ENCODE measurements around the gene PPIF.

Gene PPIF

DNA sequence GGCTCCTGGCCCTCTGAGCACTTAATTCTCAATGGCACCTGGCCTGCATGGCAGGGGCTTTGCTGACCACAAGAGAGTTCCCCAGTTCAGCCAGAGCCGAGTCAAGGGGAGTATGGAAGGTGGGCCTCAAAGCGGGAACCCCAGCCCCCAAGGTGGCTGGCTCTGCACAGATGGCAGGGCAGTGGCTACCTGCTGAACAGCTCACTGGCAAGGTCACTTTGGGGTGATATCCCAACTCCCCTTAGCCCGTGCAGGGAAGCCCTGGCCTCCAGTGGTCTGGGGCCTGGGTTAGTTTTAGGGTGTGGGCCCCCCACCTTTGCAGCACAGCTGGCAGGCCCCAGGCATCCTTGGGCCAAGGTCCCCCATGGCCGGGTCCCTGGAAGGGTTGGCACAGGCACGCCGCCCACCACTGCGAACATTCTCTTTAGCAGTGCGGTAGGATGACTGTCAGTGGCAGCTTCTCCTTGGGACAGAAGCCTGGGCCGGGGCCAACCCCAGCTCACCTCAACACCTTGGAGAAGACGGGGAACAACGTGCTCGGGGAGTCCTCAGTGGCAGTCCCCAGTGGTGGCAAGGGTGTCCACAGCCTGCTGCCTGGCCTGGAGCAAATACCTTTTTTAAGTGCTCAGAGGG lies 36.8 kb downstream of the PPIF start:
- TF ChIP-seq EP300 (IDR thresholded peaks at IDR 0.05; ENCODE audit: borderline replicate concordance): no peak
- TF ChIP-seq, protein P1, sequence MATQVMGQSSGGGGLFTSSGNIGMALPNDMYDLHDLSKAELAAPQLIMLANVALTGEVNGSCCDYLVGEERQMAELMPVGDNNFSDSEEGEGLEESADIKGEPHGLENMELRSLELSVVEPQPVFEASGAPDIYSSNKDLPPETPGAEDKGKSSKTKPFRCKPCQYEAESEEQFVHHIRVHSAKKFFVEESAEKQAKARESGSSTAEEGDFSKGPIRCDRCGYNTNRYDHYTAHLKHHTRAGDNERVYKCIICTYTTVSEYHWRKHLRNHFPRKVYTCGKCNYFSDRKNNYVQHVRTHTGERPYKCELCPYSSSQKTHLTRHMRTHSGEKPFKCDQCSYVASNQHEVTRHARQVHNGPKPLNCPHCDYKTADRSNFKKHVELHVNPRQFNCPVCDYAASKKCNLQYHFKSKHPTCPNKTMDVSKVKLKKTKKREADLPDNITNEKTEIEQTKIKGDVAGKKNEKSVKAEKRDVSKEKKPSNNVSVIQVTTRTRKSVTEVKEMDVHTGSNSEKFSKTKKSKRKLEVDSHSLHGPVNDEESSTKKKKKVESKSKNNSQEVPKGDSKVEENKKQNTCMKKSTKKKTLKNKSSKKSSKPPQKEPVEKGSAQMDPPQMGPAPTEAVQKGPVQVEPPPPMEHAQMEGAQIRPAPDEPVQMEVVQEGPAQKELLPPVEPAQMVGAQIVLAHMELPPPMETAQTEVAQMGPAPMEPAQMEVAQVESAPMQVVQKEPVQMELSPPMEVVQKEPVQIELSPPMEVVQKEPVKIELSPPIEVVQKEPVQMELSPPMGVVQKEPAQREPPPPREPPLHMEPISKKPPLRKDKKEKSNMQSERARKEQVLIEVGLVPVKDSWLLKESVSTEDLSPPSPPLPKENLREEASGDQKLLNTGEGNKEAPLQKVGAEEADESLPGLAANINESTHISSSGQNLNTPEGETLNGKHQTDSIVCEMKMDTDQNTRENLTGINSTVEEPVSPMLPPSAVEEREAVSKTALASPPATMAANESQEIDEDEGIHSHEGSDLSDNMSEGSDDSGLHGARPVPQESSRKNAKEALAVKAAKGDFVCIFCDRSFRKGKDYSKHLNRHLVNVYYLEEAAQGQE (IDR thresholded peaks at IDR 0.05; ENCODE audit: low read depth): no peak
- no peak for TF ChIP-seq CREB1 (IDR thresholded peaks at IDR 0.05; ENCODE audit: low read depth)
- TF ChIP-seq, protein P2, sequence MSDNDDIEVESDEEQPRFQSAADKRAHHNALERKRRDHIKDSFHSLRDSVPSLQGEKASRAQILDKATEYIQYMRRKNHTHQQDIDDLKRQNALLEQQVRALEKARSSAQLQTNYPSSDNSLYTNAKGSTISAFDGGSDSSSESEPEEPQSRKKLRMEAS (IDR thresholded peaks at IDR 0.05): no peak
- no peak for TF ChIP-seq FOXM1 (IDR thresholded peaks at IDR 0.05; ENCODE audit: borderline replicate concordance, low read depth)
- TF ChIP-seq RAD21 (IDR thresholded peaks at IDR 0.05; ENCODE audit: low read depth): no peak
- TF ChIP-seq TCF12 (IDR thresholded peaks at IDR 0.05; ENCODE audit: low read depth): no peak

DNA sequence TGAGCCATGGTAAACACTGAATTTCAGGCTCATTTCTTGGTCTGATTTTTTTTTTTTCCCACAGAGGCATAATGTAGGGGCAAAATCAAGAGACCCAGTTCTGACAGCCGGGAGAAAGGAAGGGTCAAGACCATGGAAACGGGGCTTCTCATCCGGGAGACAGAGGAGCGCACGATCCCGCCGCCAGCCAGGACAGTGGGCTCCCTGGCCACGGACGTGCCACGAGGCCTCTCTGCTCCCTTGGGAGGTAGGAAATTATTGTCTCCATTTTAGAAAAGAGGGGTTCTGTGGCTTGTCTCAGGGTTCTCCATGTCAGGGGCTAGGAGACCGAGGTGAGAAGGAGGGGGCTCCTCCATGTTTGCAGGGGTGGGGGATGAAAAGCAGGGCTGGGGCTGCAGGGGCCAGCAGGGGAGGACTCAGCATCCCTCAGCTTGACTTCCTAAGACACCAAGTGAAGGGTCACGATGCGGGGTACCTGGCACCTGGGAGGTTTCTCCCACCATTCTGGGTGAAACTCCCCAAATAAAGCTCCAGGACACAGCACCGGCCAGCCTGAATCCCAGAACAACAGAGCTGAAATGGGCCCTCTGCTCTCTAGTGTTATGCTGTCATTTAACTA lies 37.6 kb downstream of the PPIF start:
- no peak for TF ChIP-seq RAD21 (IDR thresholded peaks at IDR 0.05; ENCODE audit: low read depth)
- TF ChIP-seq, protein P2 (IDR thresholded peaks at IDR 0.05): no peak
- no peak for TF ChIP-seq EP300 (IDR thresholded peaks at IDR 0.05; ENCODE audit: borderline replicate concordance)
- no peak for TF ChIP-seq YY1 (IDR thresholded peaks at IDR 0.05; ENCODE audit: low read depth)
- TF ChIP-seq CEBPB (IDR thresholded peaks at IDR 0.05): no peak
- TF ChIP-seq TAF1 (IDR thresholded peaks at IDR 0.05; ENCODE audit: low read depth): no peak
- TF ChIP-seq, protein P1 (IDR thresholded peaks at IDR 0.05; ENCODE audit: low read depth): no peak
- no peak for TF ChIP-seq ZBTB7A (IDR thresholded peaks at IDR 0.05; ENCODE audit: low read depth)
- TF ChIP-seq TEAD4 (IDR thresholded peaks at IDR 0.05): no peak
- no peak for TF ChIP-seq TCF12 (IDR thresholded peaks at IDR 0.05; ENCODE audit: low read depth)
- no peak for TF ChIP-seq FOXM1 (IDR thresholded peaks at IDR 0.05; ENCODE audit: borderline replicate concordance, low read depth)
- TF ChIP-seq NFIC (IDR thresholded peaks at IDR 0.05): no peak
- TF ChIP-seq EGR1 (IDR thresholded peaks at IDR 0.05): no peak
- TF ChIP-seq, protein P3, sequence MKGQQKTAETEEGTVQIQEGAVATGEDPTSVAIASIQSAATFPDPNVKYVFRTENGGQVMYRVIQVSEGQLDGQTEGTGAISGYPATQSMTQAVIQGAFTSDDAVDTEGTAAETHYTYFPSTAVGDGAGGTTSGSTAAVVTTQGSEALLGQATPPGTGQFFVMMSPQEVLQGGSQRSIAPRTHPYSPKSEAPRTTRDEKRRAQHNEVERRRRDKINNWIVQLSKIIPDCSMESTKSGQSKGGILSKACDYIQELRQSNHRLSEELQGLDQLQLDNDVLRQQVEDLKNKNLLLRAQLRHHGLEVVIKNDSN (IDR thresholded peaks at IDR 0.05): no peak
- no peak for TF ChIP-seq CREB1 (IDR thresholded peaks at IDR 0.05; ENCODE audit: low read depth)

DNA sequence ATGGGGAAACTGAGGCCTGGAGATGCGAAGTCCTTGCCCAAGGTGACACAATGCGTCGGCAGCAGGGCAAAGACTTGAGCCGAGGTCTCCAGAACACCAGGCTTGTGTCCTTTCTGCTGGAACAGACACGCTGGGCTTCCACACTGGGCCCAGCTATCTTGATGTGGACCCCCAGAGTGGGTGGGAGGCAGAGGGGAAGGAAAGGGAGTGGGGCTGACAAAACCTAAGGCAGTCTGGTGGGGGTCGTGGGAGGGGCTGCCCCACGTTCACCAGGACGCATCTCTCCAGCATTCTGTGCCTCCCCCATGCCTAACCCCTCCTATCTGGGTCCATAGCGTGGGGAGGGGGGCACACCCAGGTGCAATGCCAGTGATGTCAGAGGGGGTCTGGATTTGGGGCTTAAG lies 38.1 kb downstream of the PPIF start:
- TF ChIP-seq EP300 (IDR thresholded peaks at IDR 0.05; ENCODE audit: borderline replicate concordance): no peak
- TF ChIP-seq CREB1 (IDR thresholded peaks at IDR 0.05; ENCODE audit: low read depth): no peak

DNA sequence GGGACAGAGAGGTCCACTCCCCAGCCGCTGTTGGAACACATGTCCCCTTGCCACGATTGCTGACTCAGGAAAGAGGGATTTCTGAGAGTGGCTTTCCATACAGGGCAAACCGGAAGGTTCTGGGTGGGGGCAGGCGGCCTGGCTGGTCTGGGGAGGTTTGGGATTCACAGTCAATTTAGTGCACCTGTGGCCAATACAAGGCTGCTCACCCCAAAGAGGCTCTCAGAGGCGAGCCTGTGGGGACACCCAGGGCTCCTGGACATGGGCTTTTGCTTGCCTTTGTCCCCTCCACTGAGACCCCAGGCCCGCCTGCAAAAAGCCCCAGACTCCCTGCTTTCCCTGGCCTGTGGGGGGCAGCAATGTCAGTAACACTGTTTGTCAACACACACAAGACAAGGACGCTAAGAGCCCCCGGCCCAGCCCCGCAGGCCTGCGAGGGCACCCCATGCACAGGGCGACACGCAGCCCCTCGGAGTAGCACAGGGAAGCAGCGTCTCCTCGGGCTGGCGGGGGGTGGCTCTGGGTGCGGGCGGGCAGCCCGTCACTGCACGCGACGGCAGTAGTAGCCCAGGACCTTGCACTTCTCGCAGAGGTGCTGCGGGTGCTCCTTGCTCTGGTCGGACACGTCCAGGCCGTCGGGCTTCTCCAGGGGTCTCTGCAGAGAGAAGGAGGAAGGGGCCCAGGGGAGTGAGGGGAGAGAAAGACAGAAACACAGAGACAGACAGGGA lies 38.7 kb downstream of the PPIF start:
- TF ChIP-seq RAD21 (IDR thresholded peaks at IDR 0.05; ENCODE audit: low read depth): peak; percentile 11; the same call in 1 of the 2 replicates
- TF ChIP-seq EGR1 (IDR thresholded peaks at IDR 0.05): no peak

DNA sequence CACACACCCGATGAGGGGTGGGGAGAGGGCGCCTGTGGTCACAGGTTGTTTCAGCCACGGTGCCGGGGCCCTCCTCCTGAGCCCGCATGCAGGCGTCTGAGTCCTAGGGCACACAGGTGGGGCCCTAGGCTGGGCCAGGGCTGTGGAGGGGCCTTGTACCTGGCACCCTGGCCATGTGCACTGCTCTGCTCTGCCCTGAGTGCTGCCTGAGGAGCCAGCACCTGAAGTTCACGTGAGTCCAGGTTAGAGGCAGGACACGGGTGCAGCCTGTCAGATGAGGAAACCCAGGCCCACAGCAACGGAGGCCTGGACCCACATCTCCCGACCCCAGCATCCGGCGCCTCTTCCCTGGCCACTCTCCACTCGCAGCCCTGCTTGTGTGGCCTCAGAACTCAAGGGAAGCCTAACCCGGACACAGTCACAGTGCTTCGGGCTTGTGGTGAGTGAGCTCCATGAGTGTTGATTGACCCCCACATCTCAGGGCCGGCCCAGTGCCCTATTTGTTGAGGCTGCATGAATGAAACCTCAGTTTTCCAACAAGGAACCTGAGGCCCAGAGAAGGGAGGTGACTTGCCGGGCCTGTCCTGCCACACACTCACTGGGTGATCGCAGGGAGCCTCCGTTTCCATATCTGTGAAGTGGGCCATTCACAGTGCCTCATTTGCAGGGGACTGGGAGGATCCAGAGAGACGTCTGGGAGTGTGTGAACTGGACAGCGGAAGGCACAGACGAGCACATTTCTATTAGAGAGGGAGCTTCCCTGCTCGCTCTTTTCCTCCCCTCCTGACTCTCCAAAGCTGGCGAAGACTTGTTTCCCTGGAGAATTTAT lies 39.6 kb downstream of the PPIF start:
- no peak for TF ChIP-seq FOXM1 (IDR thresholded peaks at IDR 0.05; ENCODE audit: borderline replicate concordance, low read depth)
- TF ChIP-seq TCF12 (IDR thresholded peaks at IDR 0.05; ENCODE audit: low read depth): no peak
- TF ChIP-seq TAF1 (IDR thresholded peaks at IDR 0.05; ENCODE audit: low read depth): no peak
- no peak for TF ChIP-seq ZBTB7A (IDR thresholded peaks at IDR 0.05; ENCODE audit: low read depth)
- no peak for TF ChIP-seq CEBPB (IDR thresholded peaks at IDR 0.05)

DNA sequence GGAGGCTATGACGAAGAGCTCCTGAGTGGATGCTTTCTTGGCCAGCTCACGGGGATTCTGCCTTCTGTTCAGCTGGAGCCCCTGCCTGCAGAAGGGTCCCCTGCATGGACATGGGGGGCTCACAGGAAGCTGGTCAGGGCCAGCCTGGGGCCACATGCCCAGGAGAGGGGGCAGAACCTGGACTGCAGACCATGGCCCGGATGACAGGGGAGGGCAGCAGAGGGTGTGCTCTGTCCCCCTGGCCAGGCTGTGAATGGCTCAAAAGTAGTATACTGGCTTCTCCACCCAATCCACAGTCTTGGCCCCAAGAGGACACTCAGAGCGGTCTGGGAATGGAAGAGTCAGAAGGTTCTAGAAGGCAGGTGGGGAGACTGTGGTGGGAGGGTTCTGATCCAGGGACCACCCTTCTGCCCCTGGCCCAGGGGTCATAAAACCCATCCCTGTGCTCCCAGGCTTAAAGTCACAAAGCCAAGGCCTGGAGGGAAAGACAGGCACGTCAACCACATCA lies 40.3 kb downstream of the PPIF start:
- TF ChIP-seq ZBTB7A (IDR thresholded peaks at IDR 0.05; ENCODE audit: low read depth) (no peak), CREB1 (IDR thresholded peaks at IDR 0.05; ENCODE audit: low read depth) (no peak), NFIC (IDR thresholded peaks at IDR 0.05) (no peak), YY1 (IDR thresholded peaks at IDR 0.05; ENCODE audit: low read depth) (no peak), RAD21 (IDR thresholded peaks at IDR 0.05; ENCODE audit: low read depth) (no peak), EP300 (IDR thresholded peaks at IDR 0.05; ENCODE audit: borderline replicate concordance) (no peak), CEBPB (IDR thresholded peaks at IDR 0.05) (no peak), FOXM1 (IDR thresholded peaks at IDR 0.05; ENCODE audit: borderline replicate concordance, low read depth) (no peak), TCF12 (IDR thresholded peaks at IDR 0.05; ENCODE audit: low read depth) (no peak)
- TF ChIP-seq, protein P1 (IDR thresholded peaks at IDR 0.05; ENCODE audit: low read depth): no peak
- TF ChIP-seq, protein P2 (IDR thresholded peaks at IDR 0.05): no peak
